ENCODE measurements around the gene ALG12.

ALG12 gene

GRCh38 chr22:49886346-49887063, 31.7 kb downstream of the ALG12 start:
- no peak for DNase-seq

GRCh38 chr22:49885881-49886280, 32.4 kb downstream of the ALG12 start:
- DNase-seq: no peak

GRCh38 chr22:49885281-49885680, 33.0 kb downstream of the ALG12 start:
- no peak for DNase-seq

- no peak for DNase-seq
Measured at GRCh38 chr22:49884503-49885260, 33.6 kb downstream of the ALG12 start.

- DNase-seq: no peak
Measured at GRCh38 chr22:49884075-49884474, 34.2 kb downstream of the ALG12 start.

GRCh38 chr22:49883294-49883640, 35.0 kb downstream of the ALG12 start:
- DNase-seq: no peak

GRCh38 chr22:49882519-49883293, 35.5 kb downstream of the ALG12 start:
- no peak for DNase-seq

- no peak for DNase-seq
Measured at GRCh38 chr22:49881856-49882255, 36.4 kb downstream of the ALG12 start.

GRCh38 chr22:49880281-49880680, 38.0 kb downstream of the ALG12 start:
- DNase-seq: no peak

GRCh38 chr22:49879871-49880270, 38.4 kb downstream of the ALG12 start:
- DNase-seq: no peak

- no peak for DNase-seq
Measured at GRCh38 chr22:49878206-49878605, 40.0 kb downstream of the ALG12 start.

GRCh38 chr22:49877642-49878041, 40.6 kb downstream of the ALG12 start:
- DNase-seq: no peak

- DNase-seq: no peak
Measured at GRCh38 chr22:49873228-49873940, 44.9 kb downstream of the ALG12 start.

GRCh38 chr22:49872347-49872746, 45.9 kb downstream of the ALG12 start:
- no peak for DNase-seq

GRCh38 chr22:49871482-49871881, 46.8 kb downstream of the ALG12 start:
- no peak for DNase-seq

- DNase-seq: no peak
Measured at GRCh38 chr22:49869845-49870712, 48.2 kb downstream of the ALG12 start.

- DNase-seq: no peak
Measured at GRCh38 chr22:49869086-49869830, 49.0 kb downstream of the ALG12 start.

GRCh38 chr22:49867303-49868265, 50.7 kb downstream of the ALG12 start:
- DNase-seq: no peak

- DNase-seq: no peak
Measured at GRCh38 chr22:49866646-49867045, 51.6 kb downstream of the ALG12 start.

- no peak for DNase-seq
Measured at GRCh38 chr22:49866134-49866533, 52.1 kb downstream of the ALG12 start.
